Jurkat, Clone E6-1 (cell line): Measurements from ENCODE around the gene CYB561D2.

Experiments
- DNase-seq: peaks from one replicate; pipeline ENCODE4 v3.0.0-alpha.2; 2011; ENCODE audit warnings: low read depth, low spot score
- H3K4me3 ChIP-seq: 2 replicates; pipeline ENCODE4 v1.5.1; 2011; ENCODE audit warnings: mild to moderate bottlenecking, low read length, control low read depth, moderate library complexity

Gene CYB561D2

DNA sequence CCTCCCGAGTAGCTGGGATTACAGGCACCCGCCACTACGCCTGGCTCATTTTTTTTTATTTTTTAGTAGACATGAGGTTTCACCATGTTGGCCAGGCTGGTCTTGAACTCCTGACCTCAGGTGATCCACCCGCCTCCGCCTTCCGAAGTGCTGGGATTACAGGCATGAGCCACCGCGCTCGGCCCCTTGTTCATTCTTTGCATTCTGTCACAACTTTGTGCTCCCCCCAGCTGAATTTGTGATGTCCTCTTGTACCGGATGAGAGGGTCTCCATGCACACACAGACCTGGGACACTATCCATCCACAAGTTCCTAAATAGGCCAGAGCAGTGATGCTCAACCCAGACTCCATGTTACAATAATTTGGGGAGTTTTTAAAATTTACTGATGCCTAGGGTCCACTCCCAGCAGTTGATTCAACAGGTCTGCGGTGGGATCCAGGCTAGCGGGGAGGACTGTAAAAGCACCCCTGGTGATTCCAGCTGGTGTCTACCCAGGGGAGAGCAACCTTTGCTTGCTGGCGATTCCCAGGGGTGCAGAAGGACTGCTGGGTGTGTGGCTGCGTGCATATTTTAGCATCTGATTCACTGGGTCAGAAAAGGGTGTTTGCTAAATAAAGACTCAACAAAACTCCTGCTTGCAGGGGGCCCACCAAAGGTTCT is 11.0 kb upstream of the CYB561D2 start:
- H3K4me3 ChIP-seq: no peak overlapping the region
- no peak for DNase-seq

DNA sequence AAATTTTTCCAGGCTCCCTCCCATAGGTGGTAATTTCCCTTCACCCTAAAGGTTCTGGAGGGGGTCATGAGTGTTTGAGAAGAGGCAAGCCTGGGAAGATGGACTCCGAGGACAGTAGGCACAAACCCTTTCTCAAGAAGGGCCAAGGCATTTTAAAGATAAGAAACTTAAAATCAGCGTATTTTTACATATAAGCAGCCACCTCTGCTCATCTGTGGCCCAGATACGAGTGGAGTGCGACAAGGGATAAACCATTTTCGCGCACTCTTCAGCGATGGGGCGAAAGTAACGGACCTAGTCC is 10.6 kb upstream of the CYB561D2 start:
- DNase-seq: no peak
- H3K4me3 ChIP-seq: no peak overlapping the region

DNA sequence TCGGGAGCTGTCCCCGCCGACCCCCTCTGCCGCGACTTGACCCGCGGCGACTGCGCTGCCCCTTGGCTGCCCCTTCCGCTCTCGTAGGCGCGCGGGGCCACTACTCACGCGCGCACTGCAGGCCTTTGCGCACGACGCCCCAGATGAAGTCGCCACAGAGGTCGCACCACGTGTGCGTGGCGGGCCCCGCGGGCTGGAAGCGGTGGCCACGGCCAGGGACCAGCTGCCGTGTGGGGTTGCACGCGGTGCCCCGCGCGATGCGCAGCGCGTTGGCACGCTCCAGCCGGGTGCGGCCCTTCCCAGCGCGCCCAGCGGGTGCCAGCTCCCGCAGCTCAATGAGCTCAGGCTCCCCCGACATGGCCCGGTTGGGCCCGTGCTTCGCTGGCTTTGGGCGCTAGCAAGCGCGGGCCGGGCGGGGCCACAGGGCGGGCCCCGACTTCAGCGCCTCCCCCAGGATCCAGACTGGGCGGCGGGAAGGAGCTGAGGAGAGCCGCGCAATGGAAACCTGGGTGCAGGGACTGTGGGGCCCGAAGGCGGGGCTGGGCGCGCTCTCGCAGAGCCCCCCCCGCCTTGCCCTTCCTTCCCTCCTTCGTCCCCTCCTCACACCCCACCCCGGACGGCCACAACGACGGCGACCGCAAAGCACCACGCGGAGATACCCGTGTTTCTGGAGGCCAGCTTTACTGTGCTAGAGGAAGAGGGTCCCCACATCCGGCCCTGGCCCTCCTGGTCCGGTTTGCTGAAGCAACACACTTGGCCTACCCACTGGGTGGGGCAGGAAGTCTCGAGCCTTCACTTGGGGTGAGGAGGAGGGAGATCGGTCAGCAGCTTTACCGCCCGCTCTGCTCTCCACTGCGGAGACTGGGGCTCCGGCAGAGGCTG is 10.0 kb upstream of the CYB561D2 start, which contains the start of gene RASSF1:
RASSF1 (minus strand) TSS at position 389 of the 882 bp plus-strand sequence; CDS start at position 358, 31 bp downstream.
- no peak within 1 kb of the TSS for H3K4me3 ChIP-seq
- no peak for DNase-seq

DNA sequence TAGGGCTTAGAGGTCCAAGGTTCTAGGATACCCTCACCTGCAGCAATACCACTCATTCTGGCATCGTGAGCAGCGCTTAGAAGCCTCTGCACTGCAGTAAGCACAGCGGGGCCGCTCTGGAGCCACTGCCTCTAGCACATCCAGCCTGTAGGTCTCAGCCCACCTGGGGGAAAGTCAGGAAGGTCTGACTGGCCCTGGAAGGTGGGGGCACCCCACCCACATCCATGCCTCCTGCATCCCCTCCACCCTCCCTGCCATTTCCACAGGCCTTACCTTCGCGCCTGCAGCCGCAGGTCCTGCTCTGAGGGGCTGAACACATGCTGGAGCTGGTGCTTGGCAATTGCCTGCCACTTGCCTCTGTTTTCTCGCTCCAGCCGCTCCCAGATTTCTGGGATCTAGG is 9.1 kb upstream of the CYB561D2 start:
- no peak for DNase-seq
- no peak overlapping the region for H3K4me3 ChIP-seq

DNA sequence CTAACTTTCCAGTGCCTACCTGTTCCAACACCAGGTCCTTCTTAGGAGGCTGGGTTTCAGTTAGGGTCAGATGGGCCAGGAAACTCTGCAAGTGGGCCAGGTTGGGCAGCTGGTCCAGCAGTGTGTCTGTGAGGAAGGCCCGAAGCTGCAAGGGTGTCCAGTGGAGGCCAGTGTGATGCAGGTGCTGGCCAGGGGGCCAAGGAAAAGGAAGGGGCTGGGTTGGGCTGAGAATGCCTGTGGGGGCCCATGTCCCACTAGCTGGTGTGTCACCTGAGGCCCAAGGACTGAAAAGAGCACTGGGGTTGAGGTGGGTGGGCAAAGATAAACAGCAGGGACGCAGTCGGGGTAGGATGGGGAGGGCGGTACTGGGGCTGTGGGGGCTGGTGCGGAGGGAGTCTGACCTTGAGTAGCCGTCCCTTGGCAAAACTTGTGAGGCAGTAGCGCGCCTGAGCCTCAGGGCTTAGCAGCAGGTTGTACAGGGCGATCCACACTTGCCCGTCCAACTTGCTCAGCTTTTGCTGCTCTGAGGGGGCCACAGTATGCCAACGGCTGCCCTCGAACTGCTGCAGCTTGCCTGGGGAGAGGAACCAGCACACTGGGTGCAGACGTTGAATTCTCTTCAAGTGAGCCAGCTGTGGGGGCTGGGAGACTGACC is 8.5 kb upstream of the CYB561D2 start:
- no peak for DNase-seq
- no peak overlapping the region for H3K4me3 ChIP-seq

DNA sequence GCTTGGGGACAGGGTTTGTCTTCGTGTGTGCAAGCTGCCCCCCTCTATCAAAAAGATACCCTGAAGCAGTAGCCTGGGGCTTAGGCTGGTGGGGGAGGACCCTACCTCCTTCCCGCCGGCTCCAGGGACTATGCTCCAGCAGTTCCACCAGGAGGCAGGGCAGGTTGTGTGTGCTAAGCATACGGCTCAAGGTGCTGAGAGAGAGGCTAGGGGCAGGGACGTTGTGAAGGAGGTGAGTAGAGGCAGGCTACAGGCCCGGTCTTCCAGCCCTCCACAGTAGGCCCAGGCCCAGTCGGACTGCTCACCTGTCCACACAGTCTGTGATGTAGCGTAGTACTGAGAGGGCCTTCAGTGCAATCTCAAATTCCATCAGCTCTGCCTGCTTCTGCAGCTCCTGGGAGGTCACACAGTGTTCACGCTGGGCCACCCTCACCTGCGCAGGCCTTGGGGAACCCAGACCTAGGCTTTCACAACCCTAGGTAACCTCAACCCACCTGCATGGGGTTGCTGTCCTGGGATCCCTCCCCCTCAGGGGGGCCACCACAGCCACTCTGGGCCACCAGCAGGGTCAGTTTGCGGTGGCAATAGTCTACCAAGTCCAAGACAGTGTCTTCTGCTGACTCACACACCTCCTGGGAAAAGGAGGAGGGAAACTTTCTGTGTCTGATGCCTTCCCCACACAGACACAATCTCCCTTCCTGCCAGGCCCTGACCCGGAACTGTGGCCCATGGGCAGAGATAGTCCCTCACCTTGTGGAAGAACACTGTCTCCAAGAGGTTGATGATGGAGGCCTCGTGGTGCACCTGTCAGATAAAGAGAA is 7.6 kb upstream of the CYB561D2 start:
- DNase-seq: no peak
- no peak overlapping the region for H3K4me3 ChIP-seq

DNA sequence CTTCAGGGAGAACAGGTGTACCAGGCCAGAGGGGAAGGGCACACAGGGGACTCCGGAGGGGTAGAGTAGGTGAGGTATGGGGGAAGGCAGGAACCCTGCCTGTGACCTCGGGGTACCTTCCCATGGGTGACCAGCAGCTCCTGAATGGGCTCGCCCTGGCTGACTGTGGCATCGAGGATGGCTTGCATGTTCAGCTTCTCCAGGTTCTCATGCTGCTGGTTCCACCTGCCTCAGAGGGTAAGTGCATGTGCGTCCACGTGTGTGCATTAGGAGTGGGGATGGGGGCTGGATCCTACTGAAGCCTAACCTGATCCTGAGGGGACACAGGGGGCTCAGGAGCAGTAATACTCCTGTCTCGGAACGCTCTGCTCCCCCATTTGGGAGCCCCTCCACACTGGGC is 5.7 kb upstream of the CYB561D2 start:
- H3K4me3 ChIP-seq: peak overlapping the region; percentile 57
- DNase-seq: no peak

DNA sequence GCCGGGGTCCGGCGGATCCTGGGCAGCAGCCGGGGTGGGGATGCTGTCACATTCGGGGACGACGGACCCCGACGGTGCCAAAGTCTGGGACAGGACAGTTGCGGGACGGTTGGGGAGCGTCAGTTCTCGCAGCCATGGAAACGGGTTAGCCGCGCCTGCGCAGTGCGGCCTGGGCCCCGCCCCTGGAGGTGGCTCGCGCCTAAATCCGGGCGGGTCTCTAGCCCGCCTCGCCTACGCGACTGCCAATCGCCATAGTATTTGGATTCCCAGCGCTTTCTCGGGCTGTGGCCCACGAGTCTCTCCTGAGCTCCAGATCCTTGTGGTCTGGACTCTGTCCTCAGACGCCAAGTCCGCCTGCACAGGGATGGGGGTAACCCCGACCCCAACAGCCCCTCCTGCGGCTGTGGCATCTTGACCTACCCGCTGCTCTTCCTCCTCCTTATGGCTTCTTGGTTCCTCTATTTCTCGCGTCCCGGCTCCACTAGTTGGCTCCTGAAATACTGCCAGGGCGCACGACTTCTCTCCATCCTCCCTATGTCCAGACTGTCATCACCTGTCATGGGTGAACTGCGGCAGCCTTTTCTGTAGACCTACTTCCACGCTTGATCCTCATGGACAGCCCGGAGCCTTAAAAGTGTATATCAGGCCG is 5.0 kb upstream of the CYB561D2 start, which contains the start of gene ZMYND10:
ZMYND10 (minus strand) TSS at position 147 of the 649 bp plus-strand sequence. CDS start 153 bp downstream, outside the sequence.
- peak; percentile 60 for DNase-seq
- peak within 1 kb of the TSS; percentile 57 for H3K4me3 ChIP-seq

DNA sequence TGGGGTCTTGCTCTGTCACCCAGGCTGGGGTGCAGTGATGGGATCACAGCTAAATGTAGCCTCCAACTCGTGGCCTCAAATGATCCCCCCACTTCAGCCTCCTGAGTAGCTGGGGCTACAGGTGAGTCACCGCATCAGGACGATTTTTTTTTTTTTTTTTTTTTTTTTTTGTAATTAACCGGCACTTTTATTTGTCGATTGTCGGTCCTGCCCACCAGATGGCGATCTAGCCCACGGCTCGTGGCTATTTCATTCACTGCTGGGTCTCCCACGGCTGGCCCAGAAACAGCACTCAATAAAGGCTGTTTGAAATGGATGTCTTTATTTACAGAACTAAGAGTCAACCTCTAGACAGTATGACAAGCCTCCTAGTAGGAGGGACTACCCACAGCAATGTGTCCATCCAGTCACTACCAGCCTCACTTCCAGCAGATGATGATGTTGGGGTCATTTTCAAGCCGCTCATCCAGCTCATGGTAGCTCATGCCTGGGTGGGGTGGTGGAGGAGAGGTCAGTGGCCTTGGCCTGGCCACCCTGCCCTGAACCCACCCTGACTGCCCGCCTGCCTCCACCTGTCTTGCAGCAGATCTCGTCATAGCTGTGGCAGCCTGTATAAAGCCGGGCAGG is 3.4 kb upstream of the CYB561D2 start:
- H3K4me3 ChIP-seq: no peak overlapping the region
- DNase-seq: no peak

DNA sequence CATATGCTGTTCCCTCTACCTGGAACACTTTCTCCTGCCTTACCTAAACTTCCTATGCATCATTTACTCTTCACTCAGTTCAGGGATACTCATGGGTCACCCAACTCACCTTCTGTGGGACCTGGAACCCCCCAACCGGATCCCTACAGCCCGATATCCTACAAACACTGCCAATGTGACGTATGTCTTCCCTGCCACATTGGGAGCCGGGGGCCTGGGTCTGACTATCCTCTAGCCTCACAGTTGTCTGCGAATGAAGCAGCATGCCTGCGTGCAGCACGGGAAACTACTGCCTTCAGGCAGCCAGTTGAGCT is 492 bp upstream of the CYB561D2 start:
- no peak for DNase-seq
- H3K4me3 ChIP-seq: peak overlapping the region; percentile 79

DNA sequence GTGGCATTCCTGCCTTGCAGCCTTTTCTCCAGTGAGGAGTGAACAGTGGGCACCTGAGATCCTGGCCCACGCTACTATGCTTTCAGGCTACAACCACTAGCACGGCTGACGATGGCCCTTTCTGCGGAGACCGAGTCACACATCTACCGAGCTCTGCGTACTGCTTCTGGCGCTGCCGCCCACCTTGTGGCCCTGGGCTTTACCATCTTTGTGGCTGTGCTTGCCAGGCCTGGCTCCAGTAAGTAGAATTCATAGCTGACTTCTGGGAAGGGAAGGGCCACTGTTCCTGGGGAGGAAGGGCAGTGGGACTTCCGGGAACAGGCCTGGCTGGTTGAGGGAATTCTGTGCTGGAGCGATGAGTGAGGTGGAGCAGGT is 648 bp downstream of the CYB561D2 start:
- DNase-seq: no peak
- H3K4me3 ChIP-seq: peak overlapping the region; percentile 79

DNA sequence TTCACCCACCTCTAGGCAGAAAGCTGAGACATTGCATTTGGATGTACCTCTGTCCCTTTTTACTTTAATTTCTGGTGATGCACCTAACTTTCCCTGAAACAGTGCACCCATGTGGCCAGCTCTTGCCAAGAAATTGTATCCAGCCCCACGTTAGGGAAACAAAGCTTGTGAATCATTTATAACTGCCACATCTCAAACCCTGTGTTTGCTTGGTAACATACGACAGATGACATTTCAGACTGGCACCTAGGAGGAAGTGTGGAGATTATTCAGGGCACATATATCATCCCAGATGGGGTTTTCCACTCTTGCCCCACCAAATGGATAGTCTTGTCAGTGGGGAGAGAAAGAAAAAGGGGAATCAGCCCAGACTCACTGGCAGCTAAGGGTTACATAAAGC is 2.1 kb downstream of the CYB561D2 start:
- no peak for DNase-seq
- H3K4me3 ChIP-seq: no peak overlapping the region

DNA sequence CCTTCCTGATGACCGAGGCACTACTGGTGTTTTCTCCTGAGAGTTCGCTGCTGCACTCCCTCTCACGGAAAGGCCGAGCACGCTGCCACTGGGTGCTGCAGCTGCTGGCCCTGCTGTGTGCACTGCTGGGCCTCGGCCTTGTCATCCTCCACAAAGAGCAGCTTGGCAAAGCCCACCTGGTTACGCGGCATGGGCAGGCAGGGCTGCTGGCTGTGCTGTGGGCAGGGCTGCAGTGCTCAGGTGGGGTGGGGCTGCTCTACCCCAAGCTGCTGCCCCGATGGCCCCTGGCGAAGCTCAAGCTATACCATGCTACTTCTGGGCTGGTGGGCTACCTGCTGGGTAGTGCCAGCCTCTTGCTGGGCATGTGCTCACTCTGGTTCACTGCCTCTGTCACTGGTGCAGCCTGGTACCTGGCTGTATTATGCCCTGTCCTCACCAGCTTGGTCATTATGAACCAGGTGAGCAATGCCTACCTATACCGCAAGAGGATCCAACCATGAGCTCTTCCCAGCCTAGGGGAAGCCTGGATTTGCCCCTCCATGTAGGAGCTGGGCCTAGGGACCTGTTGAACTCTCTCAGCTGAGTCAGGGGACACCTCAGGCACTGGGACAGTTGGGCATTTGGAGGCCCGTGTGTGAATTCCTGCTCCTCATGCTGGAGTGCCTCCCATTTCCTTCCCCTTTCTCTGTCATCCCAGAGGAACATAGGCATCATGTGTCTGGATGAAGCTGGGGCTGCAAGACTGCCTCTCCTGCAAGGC is 2.8 kb downstream of the CYB561D2 start:
- no peak overlapping the region for H3K4me3 ChIP-seq
- no peak for DNase-seq

DNA sequence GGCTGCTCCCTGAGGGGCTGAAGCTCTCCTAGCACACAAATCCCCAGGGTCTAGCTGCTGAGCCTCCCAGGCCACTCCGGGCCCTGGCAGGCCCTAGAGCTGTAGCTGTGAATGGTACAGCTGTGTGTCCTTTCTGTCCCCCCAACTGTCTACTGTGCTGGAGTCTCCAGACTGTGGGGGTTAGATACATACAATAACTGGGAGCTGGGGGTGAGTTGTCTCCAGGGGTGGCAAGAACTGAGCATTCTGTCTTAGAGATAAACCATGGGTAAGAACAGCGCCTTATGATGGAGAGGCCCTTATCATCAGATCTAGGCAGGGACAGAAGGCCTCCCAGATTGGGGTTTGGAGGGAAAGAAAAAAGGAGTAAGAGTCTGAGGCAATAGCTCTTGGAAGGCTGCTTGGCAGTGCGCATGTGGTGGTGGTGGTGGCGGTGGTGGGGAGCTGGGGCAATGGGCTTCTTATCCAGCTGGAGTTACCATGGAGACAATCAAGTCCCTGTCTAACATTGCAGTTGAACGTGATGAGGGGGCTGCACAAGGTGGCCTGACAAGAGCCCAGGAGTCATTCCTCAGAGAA is 3.6 kb downstream of the CYB561D2 start:
- no peak for DNase-seq
- H3K4me3 ChIP-seq: no peak overlapping the region

DNA sequence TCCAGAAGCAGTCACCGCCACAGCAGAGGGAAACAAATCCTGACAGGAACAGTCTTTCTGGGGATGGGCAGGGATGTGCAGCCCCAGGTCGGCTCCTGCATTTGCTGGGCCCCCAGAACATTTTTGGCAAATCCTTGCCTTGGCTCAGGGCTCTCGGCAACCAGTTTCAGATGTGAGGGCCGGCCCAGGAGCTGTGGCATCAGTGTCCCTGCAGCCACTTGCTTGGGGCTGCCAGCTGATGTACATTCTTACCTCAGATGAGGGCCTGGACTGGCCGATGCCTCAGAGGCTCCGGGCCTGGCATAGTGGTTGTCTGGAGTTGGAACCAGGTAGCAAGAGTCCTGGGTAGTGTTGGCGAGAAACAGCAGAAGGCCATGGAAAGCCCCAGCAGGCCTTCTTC is 4.2 kb downstream of the CYB561D2 start:
- H3K4me3 ChIP-seq: no peak overlapping the region
- no peak for DNase-seq

DNA sequence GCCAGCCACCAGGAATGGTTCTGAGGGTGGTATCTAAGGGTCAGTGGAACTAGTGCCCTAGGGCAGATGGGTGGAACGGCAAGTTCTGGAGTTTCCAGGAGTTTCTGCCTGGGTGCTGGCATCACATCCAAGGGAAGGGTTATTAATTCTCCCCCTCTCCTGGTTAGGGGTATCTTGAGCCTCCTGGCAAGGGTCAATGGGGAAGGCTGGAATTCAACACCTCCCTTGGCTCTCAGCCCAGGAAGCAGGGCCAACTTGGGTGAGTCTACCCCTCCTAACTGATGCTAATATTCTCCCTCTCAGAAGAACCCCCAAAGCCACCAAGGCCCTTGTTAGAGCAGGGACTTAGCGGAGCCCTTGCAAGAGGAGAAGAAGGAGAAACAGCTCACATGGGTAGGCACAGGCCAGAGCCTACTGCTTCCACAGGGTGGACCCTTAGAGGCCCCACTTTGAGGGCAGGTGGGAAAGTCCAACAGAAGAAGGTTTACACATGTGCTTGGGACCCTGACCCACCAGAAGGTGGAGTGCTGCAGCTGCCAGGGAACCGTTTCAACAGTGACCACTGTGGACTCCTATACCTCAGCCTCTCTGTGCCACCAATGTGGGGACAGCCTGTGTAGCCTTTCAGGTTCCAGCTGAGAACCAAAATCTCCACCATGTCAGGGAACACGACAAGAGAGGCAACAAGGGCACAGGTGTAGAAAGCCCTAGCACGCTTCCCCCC is 5.3 kb downstream of the CYB561D2 start:
- DNase-seq: no peak
- H3K4me3 ChIP-seq: no peak overlapping the region

DNA sequence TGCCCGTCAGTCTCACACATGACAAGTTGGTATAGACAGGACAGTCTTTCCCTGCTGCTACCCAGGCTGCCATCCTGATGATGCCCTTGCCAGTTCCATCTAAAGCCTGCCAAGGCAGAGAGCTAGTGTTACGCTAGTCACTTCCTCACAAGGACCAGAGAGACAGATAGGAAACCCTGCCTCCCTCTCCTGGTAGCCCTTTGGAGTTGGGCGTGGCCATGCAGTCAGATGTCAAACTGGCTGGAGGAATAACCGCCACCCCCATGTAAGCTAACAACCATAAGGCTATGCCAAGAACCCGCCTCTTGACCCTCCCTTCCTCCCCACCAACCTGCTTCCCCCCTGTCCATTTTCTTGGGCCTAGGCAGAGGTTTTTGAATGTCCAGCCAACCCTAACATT is 5.9 kb downstream of the CYB561D2 start:
- no peak overlapping the region for H3K4me3 ChIP-seq
- DNase-seq: no peak
